ENCODE results near the gene SYNGR1.

The SYNGR1 gene

GRCh38 chr22:39433476-39434242 is 83.9 kb downstream of the SYNGR1 start:
- no peak for DNase-seq

- DNase-seq: no peak
Measured at GRCh38 chr22:39434243-39434653, 84.5 kb downstream of the SYNGR1 start.

- DNase-seq: no peak
Measured at GRCh38 chr22:39434721-39435120, 84.9 kb downstream of the SYNGR1 start.

Measured in activated CD4-positive, CD25-positive, alpha-beta regulatory T cell treated with anti-CD3 and anti-CD28 coated beads, Interleukin-2, amount 50 U/mL, for 72 hours (primary cell).